ENCODE measurements around the gene STK39.

Gene STK39

DNA sequence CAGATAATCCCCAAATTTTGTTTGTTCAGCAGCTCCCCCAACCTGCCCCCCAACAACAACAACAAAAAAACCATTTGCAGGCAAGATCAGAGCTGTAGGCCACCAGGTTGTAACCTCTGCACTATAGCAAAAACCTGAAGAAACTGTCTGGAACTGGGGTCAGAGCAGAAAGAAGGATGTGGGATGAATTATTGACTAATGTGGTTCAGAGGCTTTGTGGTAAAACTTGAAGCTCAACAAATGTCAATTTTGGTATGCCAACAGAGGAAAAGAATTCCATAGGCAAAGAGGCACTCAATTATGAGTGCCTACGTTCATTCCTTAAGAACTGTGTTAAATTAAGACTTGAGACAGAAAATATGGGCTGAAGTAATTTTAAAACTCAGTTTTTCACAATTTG is 255.1 kb downstream of the STK39 start:
- no peak for DNase-seq (ENCODE audit: low spot score)

- no peak for DNase-seq (ENCODE audit: low spot score)
Measured at GRCh38 chr2:167990062-167990461, 257.3 kb downstream of the STK39 start.

DNA sequence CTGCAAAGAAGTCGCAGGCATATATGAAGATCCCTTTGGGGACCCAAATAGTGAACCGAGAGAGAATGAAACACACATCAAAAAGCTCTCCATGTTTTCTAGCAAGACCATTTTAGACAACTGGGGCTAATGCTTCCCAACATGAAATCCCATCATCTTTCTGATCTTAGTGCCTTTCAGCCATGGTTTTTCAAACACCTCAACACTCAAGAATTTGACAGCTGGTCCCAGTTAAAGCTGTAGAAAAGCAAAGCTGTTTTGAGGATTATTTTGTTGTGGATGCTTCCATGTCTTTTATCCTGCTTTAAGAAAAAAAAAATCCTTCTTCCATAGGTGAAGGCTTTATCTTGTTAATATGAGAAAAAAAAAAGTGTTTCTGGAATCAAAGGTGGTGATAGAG is 259.1 kb downstream of the STK39 start:
- DNase-seq (ENCODE audit: low spot score), result no peak

DNA sequence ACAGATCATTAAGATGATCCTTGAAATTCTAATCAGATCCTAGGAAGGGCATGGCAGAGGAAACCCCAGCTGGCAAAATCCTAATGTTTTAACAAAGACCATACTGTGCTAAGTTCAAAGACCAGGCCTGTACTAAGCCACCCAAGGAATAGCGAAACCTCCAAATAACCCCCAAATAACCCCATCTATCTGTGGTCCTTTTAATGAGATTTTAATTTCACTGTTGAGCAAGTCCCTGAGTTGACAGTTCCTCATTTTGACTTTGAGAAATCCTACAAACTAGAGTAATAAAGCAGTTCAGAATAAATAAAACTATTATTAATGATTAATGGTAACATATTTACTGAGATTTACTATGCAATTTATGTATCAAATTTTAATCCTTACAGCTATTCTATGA is 259.8 kb downstream of the STK39 start:
- DNase-seq (ENCODE audit: low spot score), result no peak

- DNase-seq (ENCODE audit: low spot score), result no peak
Measured at GRCh38 chr2:167987026-167987425, 260.4 kb downstream of the STK39 start.

- DNase-seq (ENCODE audit: low spot score), result peak; percentile 29
Measured at GRCh38 chr2:167986223-167986622, 261.2 kb downstream of the STK39 start.

DNA sequence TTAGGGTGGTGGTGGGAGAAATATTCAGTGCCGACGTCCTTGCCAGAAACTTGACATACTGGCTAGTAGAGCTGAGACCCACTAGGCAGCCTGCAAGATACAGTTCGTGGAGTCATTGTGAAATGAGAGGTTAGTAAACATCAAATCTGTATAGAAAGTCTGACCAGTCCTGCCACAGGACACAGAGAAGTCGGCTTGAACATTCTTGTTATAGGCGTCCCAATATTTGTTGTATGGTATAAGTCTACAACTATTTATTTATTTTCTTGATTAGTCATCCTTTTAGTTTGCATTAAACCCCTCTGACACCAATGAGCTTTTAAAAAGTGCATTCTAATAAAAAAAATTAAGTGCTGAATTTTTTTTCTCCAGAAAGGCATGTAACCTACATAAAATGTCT is 265.4 kb downstream of the STK39 start:
- DNase-seq (ENCODE audit: low spot score), result no peak

DNA sequence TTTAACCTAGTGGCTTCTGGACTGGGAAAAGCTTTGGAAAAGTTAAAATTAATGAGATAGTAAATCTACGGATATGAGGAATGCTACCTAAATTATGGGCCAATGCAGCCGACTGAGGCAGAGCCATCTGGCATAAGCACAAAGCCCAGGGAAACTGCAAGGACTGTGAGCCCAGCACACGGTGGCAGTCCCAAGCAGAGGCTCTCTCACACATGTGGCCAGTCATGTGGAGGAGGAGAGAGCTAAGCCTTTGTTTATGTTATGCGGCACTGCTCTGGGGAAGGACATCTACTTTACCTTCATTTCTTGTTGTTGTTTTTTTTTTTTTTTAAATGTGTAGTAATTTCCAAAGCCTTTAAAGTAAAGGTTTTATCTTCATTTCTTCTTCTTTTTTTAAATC is 267.0 kb downstream of the STK39 start:
- no peak for DNase-seq (ENCODE audit: low spot score)

DNA sequence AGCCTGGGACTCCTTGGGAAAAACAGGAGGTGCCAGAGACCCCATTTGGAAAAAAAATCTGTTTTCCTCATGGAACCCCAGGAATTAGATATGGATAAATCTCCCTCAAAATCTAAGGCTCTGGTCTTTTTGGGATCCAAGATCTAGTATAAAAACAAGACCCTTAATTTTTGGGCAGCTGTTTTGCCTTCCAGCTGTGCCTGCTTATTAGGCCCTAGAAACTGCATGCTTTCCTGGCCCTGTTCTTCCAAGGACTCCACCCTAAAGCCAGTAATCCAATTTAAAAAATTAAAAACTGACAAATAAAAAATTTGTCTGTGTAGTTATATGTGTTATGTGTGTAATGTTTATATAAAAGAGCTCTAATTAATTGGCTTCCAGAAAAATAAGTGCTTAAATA is 274.6 kb downstream of the STK39 start:
- no peak for DNase-seq (ENCODE audit: low spot score)

GRCh38 chr2:167972020-167972419 is 275.4 kb downstream of the STK39 start:
- no peak for DNase-seq (ENCODE audit: low spot score)

DNA sequence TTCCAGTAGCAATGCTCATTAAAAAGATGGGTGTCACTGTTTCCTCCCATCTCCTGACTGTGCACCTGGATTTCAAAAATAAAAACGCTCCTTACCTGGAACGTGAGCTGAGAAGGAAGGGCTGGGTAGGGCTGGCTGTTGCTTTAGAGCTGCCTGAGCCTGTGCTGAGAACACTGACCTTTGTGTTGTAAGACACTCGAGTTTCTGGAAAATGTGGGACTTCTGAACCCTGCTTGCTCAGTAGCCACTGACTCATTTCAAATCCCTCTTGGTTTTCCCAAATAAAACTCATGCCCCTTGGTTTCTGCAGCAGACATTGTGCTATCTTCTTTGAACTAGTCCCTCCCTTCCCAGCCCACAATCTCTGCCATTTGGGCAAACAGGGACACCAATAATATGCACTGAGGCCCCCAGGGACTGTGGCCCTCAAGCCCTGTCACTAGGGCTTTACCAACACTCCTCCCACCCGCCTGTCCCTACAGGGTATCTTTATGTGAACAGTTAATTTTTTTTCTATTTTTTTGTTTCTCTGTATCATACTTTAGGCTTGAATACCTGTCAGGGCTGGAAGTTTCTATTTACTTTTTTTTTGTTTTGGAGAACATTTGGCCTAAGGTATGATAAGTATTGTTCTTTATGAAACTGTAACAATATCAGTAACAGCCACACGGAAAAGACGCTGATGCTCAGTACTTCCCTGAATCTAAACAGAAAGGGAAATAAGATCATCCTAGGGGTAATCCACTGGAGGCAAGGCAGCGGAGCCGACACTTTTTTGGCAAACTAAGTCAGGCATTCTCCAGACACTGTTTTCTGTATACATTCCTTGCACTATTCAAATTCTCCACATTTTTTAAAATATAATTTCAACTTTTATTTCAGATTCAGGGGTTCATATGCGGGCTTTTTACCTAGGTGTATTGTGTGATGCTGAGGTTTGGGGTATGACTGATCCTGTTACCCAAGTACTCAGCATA is 280.2 kb downstream of the STK39 start:
- no peak for DNase-seq (ENCODE audit: low spot score)

DNA sequence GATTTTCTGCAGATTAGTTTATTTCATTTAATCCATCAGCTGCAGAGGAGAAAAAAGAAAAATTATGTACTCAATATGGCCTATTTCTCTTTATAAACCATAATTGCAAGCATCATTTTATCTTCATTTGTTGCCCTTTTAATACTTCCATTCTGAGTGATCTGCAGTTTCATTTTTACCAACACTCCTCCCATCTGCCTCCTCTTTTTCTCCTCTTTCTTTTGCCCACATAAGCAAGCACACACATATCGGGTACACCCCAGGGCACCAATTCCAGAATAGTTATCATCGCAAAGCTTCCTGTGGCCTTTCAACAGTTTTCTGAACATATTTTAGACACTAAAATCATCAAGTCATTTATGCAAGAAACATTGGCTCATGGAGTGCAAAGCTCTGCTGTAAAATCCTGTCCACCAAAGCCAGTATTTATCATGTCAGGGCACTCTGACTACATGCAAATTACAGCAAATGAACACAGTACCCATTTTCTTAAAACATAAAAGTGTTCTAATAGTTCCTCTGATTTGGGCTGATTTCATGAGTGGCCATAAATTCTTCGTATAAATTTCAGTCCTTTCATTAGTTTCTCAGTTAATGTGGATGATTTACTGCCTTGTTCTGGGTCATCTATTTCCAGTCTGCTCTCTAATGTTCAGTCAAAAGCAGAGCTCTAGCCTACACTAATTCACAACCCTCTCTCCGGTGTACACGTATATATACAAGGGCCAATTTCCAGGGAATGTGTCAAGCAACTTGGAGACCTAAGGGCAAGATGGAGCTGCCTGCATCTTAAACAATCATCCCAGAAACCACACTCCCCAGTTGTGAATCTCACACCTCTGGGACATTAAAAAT is 281.3 kb downstream of the STK39 start:
- DNase-seq (ENCODE audit: low spot score), result no peak

DNA sequence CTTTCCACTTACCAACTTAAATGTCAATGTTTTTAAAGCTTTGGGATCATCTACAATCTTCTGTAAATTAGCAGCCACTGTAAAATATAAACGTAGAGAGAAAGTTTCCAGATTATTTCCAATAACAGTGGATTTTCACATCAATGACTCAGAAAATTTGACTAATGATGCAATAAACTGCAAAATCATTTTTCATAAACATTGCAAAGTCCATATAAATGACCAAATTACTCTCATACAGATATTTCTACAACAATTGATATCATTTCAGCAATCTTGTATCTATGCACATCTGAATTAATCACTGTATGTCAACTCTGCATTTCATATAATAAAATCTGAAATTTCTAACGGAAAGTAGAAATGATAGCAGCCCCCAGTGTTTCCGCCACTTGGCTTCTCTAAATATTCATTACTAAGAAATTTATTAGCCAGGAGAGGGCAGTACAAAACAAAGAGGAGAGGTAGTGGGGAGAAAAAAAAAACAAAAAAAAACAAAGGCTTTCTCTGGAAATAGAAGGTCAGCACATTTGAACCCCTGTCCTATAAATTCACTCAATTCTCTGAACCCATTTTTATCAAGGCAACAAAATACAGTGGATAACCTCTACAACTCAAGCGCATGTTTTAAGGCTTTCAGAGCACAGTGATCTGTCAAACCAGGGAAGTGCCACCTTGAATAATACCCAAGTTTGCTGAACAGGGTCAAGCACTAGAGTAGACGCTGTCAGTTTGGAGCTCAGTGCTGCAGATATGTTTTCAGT is 282.6 kb downstream of the STK39 start:
- DNase-seq (ENCODE audit: low spot score), result no peak

GRCh38 chr2:167963899-167964649 is 283.3 kb downstream of the STK39 start:
- no peak for DNase-seq (ENCODE audit: low spot score)

DNA sequence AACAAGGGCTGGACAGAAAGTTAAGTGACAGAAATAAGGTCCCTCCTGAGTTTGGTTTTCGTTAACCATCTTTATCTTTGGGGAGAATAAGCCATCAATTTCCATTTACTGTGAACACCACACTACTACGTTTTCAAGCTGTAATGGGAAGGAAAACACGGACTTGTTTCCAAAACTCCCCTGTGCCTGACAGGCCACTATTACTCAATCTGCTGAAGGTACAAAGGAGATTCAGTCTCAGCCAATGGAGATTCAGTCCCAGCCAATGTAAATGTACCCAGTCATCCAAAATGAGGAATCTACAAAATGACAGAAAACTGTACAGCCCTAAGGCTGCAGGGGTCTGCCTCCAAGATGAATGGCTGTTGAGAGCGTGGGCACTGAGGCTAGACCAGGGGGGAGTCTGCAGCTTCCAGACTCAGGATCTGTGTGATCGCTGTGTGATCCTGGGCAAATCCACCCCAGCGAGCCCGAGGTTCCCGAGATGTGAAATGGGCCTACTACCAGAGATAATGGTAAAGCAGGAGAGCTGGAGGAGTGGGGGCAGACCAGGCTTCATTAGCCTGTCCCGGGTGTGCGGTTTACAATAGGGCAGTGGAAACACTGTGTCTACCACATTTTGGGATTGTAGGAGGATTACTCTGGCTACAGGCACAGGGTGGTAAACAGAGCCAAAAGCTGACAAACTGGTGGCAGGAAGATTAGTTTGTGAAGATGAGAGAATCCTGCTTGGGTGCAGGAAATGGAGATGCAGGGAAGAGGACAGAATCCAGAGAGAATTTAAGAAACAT is 284.8 kb downstream of the STK39 start:
- no peak for DNase-seq (ENCODE audit: low spot score)

DNA sequence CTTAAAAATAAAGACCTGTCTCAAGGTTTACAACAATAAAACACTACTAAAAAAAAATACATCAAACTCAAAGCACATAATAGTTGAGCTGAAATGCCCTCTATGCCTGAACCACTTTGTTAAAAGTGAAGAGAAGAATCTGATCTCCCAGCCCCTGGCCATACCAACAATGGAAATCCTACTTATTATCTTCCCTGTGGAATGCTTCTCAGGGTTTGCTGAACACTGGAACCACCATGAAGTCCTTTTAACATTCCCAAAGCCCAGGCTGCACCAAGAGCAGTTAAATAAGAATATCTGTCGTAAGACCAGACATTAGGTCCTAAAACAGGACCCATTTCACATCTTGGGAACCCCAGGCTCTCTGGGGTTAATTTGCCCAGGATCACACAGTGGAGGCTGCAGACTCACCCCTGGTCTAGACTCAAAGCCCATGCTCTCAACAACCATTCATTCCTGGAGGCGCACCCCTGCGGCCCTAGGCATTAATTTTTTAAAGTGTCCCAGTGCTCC is 285.8 kb downstream of the STK39 start:
- DNase-seq (ENCODE audit: low spot score), result no peak

DNA sequence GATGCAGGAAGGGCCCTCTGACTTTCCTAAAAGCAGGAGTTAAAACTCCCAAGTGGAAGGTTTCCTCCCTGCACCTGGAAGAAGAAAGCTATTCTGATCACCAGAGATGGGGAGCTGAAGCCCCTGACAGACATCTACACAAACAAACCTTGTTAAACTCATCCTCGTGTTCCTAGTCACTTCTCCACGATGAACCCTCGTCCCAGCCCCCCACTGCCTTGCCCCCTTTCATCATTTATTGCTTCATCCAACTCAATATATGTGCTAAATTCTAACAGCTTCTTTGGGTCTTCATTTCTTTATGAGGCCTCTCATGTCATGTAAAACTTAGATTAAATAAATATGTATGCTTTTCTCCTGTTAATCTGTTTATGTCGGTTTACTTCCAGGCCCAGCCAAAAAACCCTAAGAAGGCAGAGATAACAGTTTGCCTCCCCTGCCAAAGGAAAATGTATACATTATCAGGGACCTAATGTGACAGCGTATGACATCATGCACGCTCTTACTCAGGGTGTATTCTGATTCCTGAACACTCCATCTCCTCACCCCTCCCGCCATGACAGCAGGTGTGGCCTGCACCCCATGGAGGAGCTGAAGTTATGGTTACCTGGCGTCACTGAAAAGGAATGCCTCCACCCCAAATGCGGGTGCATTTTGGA is 287.2 kb downstream of the STK39 start:
- no peak for DNase-seq (ENCODE audit: low spot score)

DNA sequence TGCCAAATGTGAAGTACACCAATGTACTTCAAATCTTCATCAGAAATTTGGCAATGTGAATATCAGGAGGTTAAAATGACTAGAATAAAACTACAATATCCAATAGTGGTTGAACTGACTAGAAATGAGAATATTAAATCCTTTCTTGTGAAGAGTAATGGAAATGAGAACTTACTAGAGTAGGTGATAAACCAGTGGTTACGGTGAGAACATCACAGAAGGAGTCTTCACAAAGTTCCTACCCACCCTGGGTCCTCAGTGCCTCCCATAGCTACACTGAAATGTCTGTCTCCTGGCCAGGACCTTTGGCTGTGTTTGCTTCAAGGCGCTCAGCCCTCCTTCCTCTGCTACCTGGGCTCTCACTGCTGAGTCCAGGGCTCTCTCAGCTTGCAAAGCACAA is 289.7 kb downstream of the STK39 start:
- DNase-seq (ENCODE audit: low spot score), result no peak

DNA sequence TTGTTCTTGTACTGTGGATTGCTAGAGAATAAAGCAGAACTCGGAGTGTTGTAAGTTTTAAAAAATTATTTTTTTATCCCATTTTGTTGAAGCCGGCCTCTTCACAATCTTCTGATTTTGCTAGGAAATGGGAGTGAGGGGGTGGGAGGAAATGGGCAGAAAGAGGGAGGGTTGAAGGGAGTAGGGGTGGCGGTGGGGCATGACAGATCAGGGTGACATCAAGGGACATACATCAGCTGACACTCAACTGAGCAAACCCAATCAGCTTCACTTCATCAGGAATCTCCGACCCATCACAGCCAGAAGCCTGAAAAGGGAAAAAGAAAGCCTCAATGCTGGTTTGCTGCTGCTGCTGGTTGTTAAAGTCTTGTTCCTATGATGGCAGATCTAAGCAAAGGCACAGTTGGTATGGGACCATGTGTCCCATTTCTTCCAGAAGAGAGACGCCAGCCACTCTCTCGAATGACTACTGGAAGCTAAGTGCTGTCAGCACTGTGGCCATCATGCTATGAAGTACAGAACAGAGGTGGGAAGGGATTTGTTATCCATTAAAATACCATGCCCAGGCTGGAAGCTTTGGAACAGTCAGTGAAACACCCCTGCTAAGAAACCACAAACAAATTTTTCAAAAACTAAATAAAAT is 292.0 kb downstream of the STK39 start:
- DNase-seq (ENCODE audit: low spot score), result no peak

Data from AG08396 (cell line).